HCT116 (cell line): ENCODE results near the gene MVB12A.

Experiments
- CTCF ChIP-seq, 3 experiments: fragments of 200-600 bp in 1 of 3; sonication (generic) in 1 of 3; IDR thresholded peaks in 2 of 3; conservative IDR thresholded peaks in 1 of 3; 2 replicates each; pipeline ENCODE4 v1.5.1; 2012 to 2017; ENCODE audit warnings: low read depth in 2 of 3, low read length in 2 of 3, antibody characterized with exemption in 1 of 3, borderline replicate concordance in 1 of 3, control low read depth in 1 of 3, mild to moderate bottlenecking in 1 of 3, mixed read lengths in 1 of 3, mixed run types in 1 of 3, moderate library complexity in 1 of 3; ENCODE audit not compliant: insufficient read depth in 1 of 3
- POLR2AphosphoS5 ChIP-seq: IDR thresholded peaks from 2 replicates; pipeline ENCODE4 v1.6.1; 2011; ENCODE audit warnings: mild to moderate bottlenecking, low read depth, low read length, moderate library complexity

GRCh38 chr19:17379221-17379631 is 40.6 kb upstream of the MVB12A start:
- TF ChIP-seq CTCF (IDR thresholded peaks at IDR 0.05 in 2 of 3, conservative IDR thresholded peaks at IDR 0.05 in 1 of 3; ENCODE audit: borderline replicate concordance in 1 of 3, insufficient read depth in 1 of 3, low read depth in 2 of 3, low read length in 2 of 3) = no peak
- TF ChIP-seq POLR2AphosphoS5 = no peak
